H9 (cell line): ENCODE results near the gene UGT2B15. TPM values are rescaled to one million over a fixed set of nuclear protein-coding genes. Genes with fewer than 3 reads are reported as not detected.
"Not testable (repeated sequence)": the region's sequence is repeated elsewhere in the genome, so short reads cannot be mapped to it uniquely, and the experiment has no call there.

Experiments
- DNase-seq: peaks from one replicate; pipeline ENCODE4 v3.0.0-alpha.2; 2017
- H2AFZ ChIP-seq: one replicate; pipeline ENCODE4 v1.6.1; 2013; ENCODE audit warnings: mild to moderate bottlenecking, low read length, control low read depth, moderate library complexity
- H2AK5ac ChIP-seq: 2 replicates; pipeline ENCODE4 v1.6.1; 2013; ENCODE audit warnings: low read length, control low read depth, mixed read lengths; ENCODE audit not compliant: insufficient read length
- H2BK120ac ChIP-seq: one replicate; pipeline ENCODE4 v1.6.1; 2013; ENCODE audit warnings: low read depth, mild to moderate bottlenecking, low read length, control low read depth, inconsistent platforms; ENCODE audit not compliant: poor library complexity, severe bottlenecking
- H2BK12ac ChIP-seq: 2 replicates; pipeline ENCODE4 v1.6.1; 2013; ENCODE audit warnings: low read length, control low read depth, mixed read lengths, low read depth; ENCODE audit not compliant: insufficient read length
- H2BK15ac ChIP-seq: 2 replicates; pipeline ENCODE4 v1.6.1; 2013; ENCODE audit warnings: low read depth, low read length, control low read depth
- H2BK20ac ChIP-seq: one replicate; pipeline ENCODE4 v1.6.1; 2013; ENCODE audit warnings: low read depth, mild to moderate bottlenecking, low read length, control low read depth, inconsistent platforms; ENCODE audit not compliant: poor library complexity, severe bottlenecking
- H2BK5ac ChIP-seq: 2 replicates; pipeline ENCODE4 v1.6.1; 2013; ENCODE audit warnings: low read length, control low read depth, mixed read lengths; ENCODE audit not compliant: insufficient read length
- H3K14ac ChIP-seq: 2 replicates; pipeline ENCODE4 v1.6.1; 2013; ENCODE audit warnings: low read length, control low read depth; ENCODE audit not compliant: insufficient read depth
- H3K18ac ChIP-seq: 2 replicates; pipeline ENCODE4 v1.6.1; 2013; ENCODE audit warnings: low read depth, mild to moderate bottlenecking, mixed read lengths, low read length, control low read depth; ENCODE audit not compliant: insufficient read length
- H3K23ac ChIP-seq: 2 replicates; pipeline ENCODE4 v1.6.1; 2013; ENCODE audit warnings: low read length, control low read depth, mixed read lengths, low read depth; ENCODE audit not compliant: insufficient read length
- H3K23me2 ChIP-seq: 2 replicates; pipeline ENCODE4 v1.6.1; 2013; ENCODE audit warnings: low read depth, mild to moderate bottlenecking, mixed read lengths, low read length, control low read depth; ENCODE audit not compliant: insufficient read length, poor library complexity, severe bottlenecking
- H3K27ac ChIP-seq: 2 replicates; pipeline ENCODE4 v1.5.1; 2013; ENCODE audit warnings: low read length, control low read depth, mixed read lengths, low read depth; ENCODE audit not compliant: insufficient read length
- H3K27me3 ChIP-seq: 2 replicates; pipeline ENCODE4 v1.6.1; 2013; ENCODE audit warnings: low read length, control low read depth, inconsistent platforms; ENCODE audit not compliant: insufficient read depth
- H3K4ac ChIP-seq: 2 replicates; pipeline ENCODE4 v1.6.1; 2013; ENCODE audit warnings: low read depth, mild to moderate bottlenecking, control low read depth, inconsistent platforms, low read length, moderate library complexity
- H3K4me1 ChIP-seq: 2 replicates; pipeline ENCODE4 v1.6.1; 2013; ENCODE audit warnings: low read length, control low read depth, inconsistent platforms; ENCODE audit not compliant: insufficient read depth
- H3K4me2 ChIP-seq: 2 replicates; pipeline ENCODE4 v1.6.1; 2013; ENCODE audit warnings: low read length, control low read depth, mixed read lengths; ENCODE audit not compliant: insufficient read length, insufficient read depth
- H3K56ac ChIP-seq: 2 replicates; pipeline ENCODE4 v1.6.1; 2013; ENCODE audit warnings: low read depth, mild to moderate bottlenecking, mixed read lengths, low read length, control low read depth; ENCODE audit not compliant: insufficient read length
- H3K79me1 ChIP-seq: 2 replicates; pipeline ENCODE4 v1.6.1; 2013; ENCODE audit warnings: low read depth, mild to moderate bottlenecking, moderate library complexity, low read length, control low read depth, inconsistent platforms; ENCODE audit not compliant: insufficient read depth, poor library complexity, severe bottlenecking
- H3K79me2 ChIP-seq: 2 replicates; pipeline ENCODE4 v1.6.1; 2013; ENCODE audit warnings: low read length, control low read depth, inconsistent platforms; ENCODE audit not compliant: insufficient read depth
- H3K9ac ChIP-seq: 2 replicates; pipeline ENCODE4 v1.6.1; 2013; ENCODE audit warnings: low read length, control low read depth, mixed read lengths; ENCODE audit not compliant: insufficient read length; ENCODE audit errors: extremely low read depth
- H3K9me3 ChIP-seq: one replicate; pipeline ENCODE4 v1.6.1; 2013; ENCODE audit warnings: low read depth, low read length, inconsistent platforms; ENCODE audit not compliant: control insufficient read depth
- H3T11ph ChIP-seq: one replicate; pipeline ENCODE4 v1.6.1; 2013; ENCODE audit warnings: mild to moderate bottlenecking, low read length, control low read depth, inconsistent platforms
- H4K20me1 ChIP-seq: one replicate; pipeline ENCODE4 v1.6.1; 2013; ENCODE audit not compliant: control insufficient read depth, insufficient read length, insufficient read depth
- H4K5ac ChIP-seq: 2 replicates; pipeline ENCODE4 v1.6.1; 2013; ENCODE audit warnings: low read depth, mild to moderate bottlenecking, mixed read lengths, low read length, control low read depth; ENCODE audit not compliant: insufficient read length
- H4K8ac ChIP-seq: replicated peaks from 2 replicates; pipeline ENCODE4 v1.6.1; 2013; ENCODE audit warnings: low read length, control low read depth, mixed read lengths, low read depth; ENCODE audit not compliant: insufficient read length
- H4K91ac ChIP-seq: 2 replicates; pipeline ENCODE4 v1.6.1; 2013; ENCODE audit warnings: low read depth, mild to moderate bottlenecking, moderate library complexity, mixed read lengths, low read length, control low read depth; ENCODE audit not compliant: insufficient read length
- H3K27ac Mint-ChIP-seq, 3 experiments: 2 replicates in 2 of 3; 3 replicates in 1 of 3; pipeline ENCODE4 v1.8.0; 2020 to 2021; ENCODE audit warnings: mixed read lengths in 3 of 3, mild to moderate bottlenecking in 1 of 3, moderate library complexity in 1 of 3
- H3K27me3 Mint-ChIP-seq: 2 replicates; pipeline ENCODE4 v1.8.0; 2021; ENCODE audit warnings: low read depth, mild to moderate bottlenecking, moderate library complexity, mixed read lengths
- H3K36me3 Mint-ChIP-seq, 3 experiments: 2 replicates in 2 of 3; 3 replicates in 1 of 3; pipeline ENCODE4 v1.8.0; 2020 to 2021; ENCODE audit warnings: low read depth in 3 of 3, mixed read lengths in 3 of 3; ENCODE audit not compliant: insufficient read depth in 1 of 3
- H3K4me1 Mint-ChIP-seq, 2 experiments: 2 replicates each; pipeline ENCODE4 v1.8.0; 2020; ENCODE audit warnings: mixed read lengths in 2 of 2
- H3K4me3 Mint-ChIP-seq, 2 experiments: 2 replicates in 1 of 2; 3 replicates in 1 of 2; pipeline ENCODE4 v1.8.0; 2020 to 2021; ENCODE audit warnings: mild to moderate bottlenecking in 2 of 2, mixed read lengths in 2 of 2, moderate library complexity in 1 of 2
- H3K9me3 Mint-ChIP-seq, 2 experiments: 2 replicates in 1 of 2; 3 replicates in 1 of 2; pipeline ENCODE4 v1.8.0; 2020; ENCODE audit warnings: mild to moderate bottlenecking in 2 of 2, mixed read lengths in 2 of 2, moderate library complexity in 1 of 2
- WGBS: extraction: QIAGEN DNeasy Blood & Tissue Kit; methylation state at CpG from one replicate; pipeline ENCODE4 v1.1.7; 2013; ENCODE audit warnings: missing lambda C conversion rate, low lambda C conversion rate, mixed read lengths; ENCODE audit not compliant: insufficient read length; ENCODE audit errors: extremely low coverage; 5-methylcytosine and 5-hydroxymethylcytosine counted together
- total RNA-seq: library from RNA; stranded (reverse); gene quantifications from 2 replicates; pipeline ENCODE4 v1.2.1, GENCODE V29; 2021

The UGT2B15 gene
- total RNA-seq, 1 experiment from 2014 or later = not detected

DNA sequence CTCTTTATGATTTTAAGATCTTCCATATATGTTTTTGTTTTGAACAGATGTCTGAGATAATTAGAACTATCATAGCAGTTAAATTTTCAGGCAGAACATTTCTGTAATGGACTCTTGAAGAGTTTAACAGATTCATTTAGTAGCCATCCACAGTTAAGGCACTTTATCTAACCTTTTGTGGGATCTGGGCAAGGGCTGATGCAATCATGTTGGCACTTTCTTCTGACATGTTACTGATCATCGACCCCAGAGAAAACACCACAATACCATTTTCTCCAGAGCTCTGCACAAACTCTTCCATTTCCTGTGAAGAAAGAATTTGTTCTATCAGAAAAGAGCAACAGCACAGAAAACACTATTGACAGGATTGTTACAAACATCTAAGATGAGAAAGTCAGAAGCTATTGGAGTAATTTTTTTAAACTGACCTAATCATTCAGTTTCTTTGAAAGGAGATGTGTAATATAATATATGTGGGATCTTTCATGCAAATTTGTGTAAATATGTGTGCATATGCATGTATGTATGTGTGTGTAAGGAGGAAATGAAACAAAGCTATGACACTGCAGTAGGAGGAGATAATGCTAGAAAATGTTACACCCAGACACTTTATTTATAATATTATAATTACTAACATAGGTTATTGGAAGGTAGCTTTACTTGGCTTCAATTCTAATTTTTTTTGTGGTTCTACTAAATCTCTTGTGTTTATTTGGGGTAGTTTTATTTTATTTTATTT, 7.4 kb downstream of the UGT2B15 start:
- H3T11ph ChIP-seq, H2AFZ ChIP-seq, H2BK5ac ChIP-seq, H2BK20ac ChIP-seq, H3K23me2 ChIP-seq, H3K27ac ChIP-seq, H3K56ac ChIP-seq, H3K23ac ChIP-seq, H3K14ac ChIP-seq, DNase-seq, H2AK5ac ChIP-seq, H3K4me1 ChIP-seq, H4K91ac ChIP-seq, H4K5ac ChIP-seq, H3K27me3 ChIP-seq, H3K79me2 ChIP-seq, H3K4me2 ChIP-seq, H3K4ac ChIP-seq, H3K9me3 ChIP-seq, H4K20me1 ChIP-seq, H4K8ac ChIP-seq, H3K4me3 Mint-ChIP-seq, H3K27me3 Mint-ChIP-seq, H2BK120ac ChIP-seq, H3K9me3 Mint-ChIP-seq, H2BK12ac ChIP-seq, H3K79me1 ChIP-seq, H3K9ac ChIP-seq, H3K18ac ChIP-seq, H2BK15ac ChIP-seq: not testable (repeated sequence)
- peaks cover 3 to 15% (median 4%) of the 10 kb centered on the region in 3 experiments; a peak in 6 of 7 replicates for H3K36me3 Mint-ChIP-seq
- peaks cover 18 to 19% of the 10 kb centered on the region in 2 experiments for H3K4me1 Mint-ChIP-seq
- WGBS = no CpG with 5 or more reads among the region's 1 CpG
- 0 out of 7 replicates have a peak overlapping the region, but pooled peaks of 1 of the 3 experiments have one; percentile 21 for H3K27ac Mint-ChIP-seq
